Embryonic facial prominence (tissue), 1 donor: ENCODE data around the gene LTF.

ENCODE experiments used
- DNase-seq: peaks from one replicate; pipeline ENCODE4 v3.0.0-alpha.2; 2016; ENCODE audit errors: extremely low spot score

The LTF gene

GRCh38 chr3:46468753-46469600, 4.3 kb upstream of the LTF start:
- no peak for DNase-seq

DNA sequence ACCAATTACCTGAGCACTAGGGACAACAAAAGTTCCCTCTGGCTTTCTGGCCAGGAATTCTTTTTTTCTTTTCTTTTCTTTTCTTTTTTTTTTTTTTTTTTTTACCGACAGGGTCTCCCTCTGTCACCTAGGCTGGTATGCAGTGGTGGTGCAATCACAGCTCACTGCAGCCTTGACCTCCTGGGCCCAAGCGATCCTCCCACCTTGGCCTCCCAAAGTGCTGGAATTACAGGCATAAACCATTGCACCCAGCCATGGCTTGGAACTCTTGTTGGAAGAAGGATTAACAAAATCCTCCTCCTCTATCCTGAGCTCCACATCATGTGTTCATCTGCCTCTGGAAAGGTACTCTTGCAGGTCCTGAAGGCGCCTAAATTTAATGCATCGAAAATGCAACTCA, 2.9 kb upstream of the LTF start:
- DNase-seq = no peak

DNA sequence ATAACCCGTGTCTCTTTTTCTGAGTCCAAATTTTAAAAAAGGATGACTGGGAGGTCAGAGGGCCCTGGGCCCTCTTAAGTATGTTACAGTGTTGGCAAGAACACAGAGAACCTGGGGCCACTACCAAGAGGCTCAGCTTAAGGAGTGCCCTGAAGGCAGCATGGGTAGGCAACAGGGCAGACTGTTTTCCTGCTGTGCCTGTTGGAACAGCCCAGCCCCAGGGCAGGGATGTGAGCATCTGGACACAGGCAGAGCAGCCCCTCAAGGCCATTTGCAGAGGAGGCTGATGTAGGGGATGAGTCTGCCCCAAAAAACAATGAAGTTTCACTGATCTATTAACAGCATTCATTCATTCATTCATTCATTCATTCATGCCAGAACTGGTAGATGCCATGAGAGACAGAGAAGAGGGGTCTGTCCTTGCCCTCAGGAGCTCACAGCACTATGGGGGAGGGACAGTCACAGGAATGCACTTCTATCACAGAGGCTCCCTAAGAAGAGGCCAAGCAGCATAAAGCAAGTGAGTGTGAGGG, 2.2 kb upstream of the LTF start:
- no peak for DNase-seq

GRCh38 chr3:46466273-46466672, 1.6 kb upstream of the LTF start:
- no peak for DNase-seq

- DNase-seq = no peak
Observed at GRCh38 chr3:46465196-46465520, 453 bp upstream of the LTF start.

DNA sequence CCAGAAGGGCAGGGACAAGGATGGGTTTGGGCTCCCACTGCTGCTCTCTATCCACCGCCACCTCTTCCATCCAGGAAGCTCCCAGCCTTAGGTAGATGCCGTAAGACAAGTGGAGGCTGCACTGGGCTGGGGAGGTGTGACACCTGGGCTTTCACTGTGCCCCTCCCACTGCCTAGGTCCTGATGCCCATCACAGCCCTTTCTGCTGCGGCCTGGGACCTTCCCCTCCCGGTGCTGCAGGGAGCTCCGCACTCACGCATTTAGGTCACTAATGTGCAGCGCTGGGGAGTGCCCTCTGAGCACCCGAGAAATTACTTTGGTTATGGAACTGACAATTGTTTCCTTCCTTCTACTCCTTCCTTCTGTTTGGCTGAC, 850 bp downstream of the LTF start:
- no peak for DNase-seq

DNA sequence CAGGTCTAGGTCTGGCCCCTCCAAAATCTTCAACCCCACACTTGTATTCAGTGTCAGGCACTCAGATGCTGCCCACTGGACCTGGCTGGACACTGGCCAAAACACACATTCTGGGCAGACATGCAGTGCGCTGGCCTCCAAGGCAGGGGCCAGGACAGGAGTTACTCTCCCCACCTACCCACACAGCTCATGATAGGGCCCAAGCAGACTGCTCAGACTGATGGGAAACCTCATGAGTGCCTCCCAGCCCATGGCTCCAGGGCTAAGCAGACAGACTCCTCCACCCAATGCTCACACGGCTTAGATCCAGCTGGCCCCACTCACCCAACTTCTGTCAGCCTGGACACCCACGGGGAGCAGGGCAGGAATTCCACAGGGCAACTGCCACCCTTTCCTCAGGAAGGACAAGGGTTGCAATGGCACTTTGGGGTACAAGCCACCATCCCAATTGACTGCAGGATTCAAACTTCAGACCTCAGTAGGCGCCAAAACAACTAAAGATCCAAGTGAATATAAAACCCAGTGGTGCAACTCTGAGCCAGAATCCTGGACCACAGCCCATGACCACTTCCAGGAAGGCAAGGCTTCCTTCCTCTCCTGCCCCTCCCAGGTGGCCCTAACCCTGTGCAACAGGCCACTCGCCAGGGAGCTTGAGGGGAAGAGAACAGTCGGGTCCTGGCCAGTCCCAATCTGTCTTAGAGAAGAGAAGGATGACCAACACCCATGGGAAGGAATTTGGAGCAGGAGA, 1.4 kb downstream of the LTF start:
- no peak for DNase-seq

DNA sequence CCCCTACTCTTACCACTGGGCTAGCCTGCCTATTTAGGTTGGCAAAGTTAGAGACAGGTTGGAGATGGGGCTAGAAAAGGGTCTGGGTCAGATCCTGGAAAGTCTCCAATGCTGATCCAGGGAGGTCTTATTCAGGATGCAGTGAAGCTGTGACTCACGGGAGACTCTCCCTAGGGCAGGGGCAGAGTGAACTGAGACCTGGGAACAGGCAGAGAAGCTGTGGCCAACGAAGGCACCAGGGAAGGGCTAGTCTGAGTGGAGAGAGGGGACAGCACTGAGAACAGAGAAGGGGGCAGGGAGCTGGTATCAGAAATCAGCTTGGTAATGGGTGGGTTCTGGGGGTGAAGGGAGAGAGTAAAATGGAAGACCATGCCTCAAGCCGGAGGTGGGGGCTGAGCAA, 2.2 kb downstream of the LTF start:
- no peak for DNase-seq

GRCh38 chr3:46462111-46462510, 2.6 kb downstream of the LTF start:
- DNase-seq = no peak

- DNase-seq = no peak
Observed at GRCh38 chr3:46460051-46460450, 4.7 kb downstream of the LTF start.

GRCh38 chr3:46456118-46456517, 8.6 kb downstream of the LTF start:
- no peak for DNase-seq

DNA sequence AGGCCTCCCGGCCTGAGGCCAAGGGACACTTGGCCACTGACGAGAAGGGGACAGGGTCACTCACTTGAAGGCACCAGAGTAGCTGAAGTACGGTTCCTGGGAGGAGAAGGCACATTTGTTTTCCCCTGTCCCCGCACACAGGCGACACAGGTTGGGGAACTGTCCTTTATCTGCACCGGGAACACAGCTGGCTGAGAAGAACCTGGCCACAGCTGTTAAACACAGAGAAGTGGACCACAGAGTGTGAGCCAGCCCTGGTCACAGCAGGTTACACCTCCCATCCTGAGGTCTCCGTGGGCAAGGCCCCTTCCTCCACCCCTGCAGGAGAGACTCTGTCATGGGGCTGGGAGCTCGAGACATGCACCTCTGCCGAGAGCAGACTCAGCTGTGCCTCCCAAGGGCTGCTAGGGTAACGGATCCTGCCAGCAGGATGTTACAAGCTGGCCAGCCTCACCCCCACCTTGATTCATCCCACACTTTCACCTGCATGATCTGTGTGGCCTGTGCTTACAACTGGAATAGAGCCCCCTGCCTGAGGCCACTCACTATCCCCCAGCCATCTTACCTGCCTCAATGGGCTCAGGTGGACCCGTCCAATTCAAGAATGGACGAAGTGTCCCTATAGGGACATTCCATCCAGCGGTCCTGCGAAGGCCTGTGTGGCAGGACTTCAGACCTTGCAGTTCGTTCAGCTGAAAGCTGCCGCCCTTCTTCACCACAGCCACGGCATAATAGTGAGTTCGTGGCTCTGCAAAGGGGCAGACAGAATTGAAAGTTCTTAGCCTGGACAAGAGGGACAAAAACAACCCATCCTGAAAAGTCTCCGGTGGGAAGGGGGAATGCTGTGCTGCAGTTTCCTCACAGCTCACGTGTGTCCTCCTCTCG, 9.2 kb downstream of the LTF start:
- DNase-seq = no peak

DNA sequence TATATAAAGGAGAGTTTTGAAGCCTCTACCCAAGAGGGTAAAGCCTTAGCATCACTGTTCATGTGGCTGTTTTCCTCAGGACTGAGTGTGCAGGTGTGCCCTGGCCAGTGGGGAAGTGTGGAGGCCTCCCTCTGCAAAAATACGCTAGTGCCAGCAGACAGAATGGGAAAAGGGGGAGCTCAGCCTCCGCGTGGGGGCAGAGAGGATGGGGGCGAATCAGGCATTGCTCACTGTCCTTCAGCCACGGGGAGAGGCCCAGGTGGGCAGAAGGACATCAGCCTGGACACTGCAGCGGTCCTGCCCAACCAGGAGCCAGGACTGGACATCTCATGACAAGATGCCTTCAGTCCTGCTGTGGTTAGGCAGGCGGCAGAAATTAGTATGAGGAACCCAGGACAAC, 10.1 kb downstream of the LTF start:
- DNase-seq = no peak

- DNase-seq = no peak
Observed at GRCh38 chr3:46454209-46454595, 10.5 kb downstream of the LTF start.

GRCh38 chr3:46453526-46454208, 11.0 kb downstream of the LTF start:
- DNase-seq = no peak

- DNase-seq = no peak
Observed at GRCh38 chr3:46449755-46450552, 14.8 kb downstream of the LTF start.

GRCh38 chr3:46448721-46449120, 16.0 kb downstream of the LTF start:
- no peak for DNase-seq

GRCh38 chr3:46447228-46447985, 17.3 kb downstream of the LTF start:
- no peak for DNase-seq

GRCh38 chr3:46442576-46443530, 21.9 kb downstream of the LTF start:
- no peak for DNase-seq
